Loucy (cell line): Measurements from ENCODE around the gene PTPRN2.

Experiments used
- H2AFZ ChIP-seq: fragments of 200-600 bp; sonication (generic); 2 replicates; pipeline ENCODE4 v1.6.0; 2016; ENCODE audit warnings: antibody characterized with exemption, mild to moderate bottlenecking, low read length, moderate library complexity
- H3F3A ChIP-seq: fragments of 200-600 bp; 2 replicates; pipeline ENCODE4 v1.6.0; 2016; ENCODE audit warnings: antibody characterized with exemption, low read depth, mild to moderate bottlenecking
- H3K27me3 ChIP-seq: fragments of 200-600 bp; sonication (generic); 2 replicates; pipeline ENCODE4 v1.6.1; 2014; ENCODE audit warnings: low read length, mild to moderate bottlenecking; ENCODE audit not compliant: insufficient read depth, poor library complexity, severe bottlenecking
- H3K36me3 ChIP-seq: fragments of 200-600 bp; sonication (generic); 2 replicates; pipeline ENCODE4 v1.6.1; 2016; ENCODE audit warnings: low read length; ENCODE audit not compliant: insufficient read depth
- H3K4me1 ChIP-seq: fragments of 200-600 bp; sonication (generic); 2 replicates; pipeline ENCODE4 v1.5.1; 2014; ENCODE audit warnings: low read length, mild to moderate bottlenecking; ENCODE audit not compliant: insufficient read depth, poor library complexity, severe bottlenecking
- H3K4me2 ChIP-seq: fragments of 200-600 bp; sonication (generic); 2 replicates; pipeline ENCODE4 v1.6.0; 2014; ENCODE audit warnings: antibody characterized with exemption, low read length, low read depth, mild to moderate bottlenecking; ENCODE audit not compliant: poor library complexity, severe bottlenecking
- H3K4me3 ChIP-seq: fragments of 200-600 bp; sonication (generic); 2 replicates; pipeline ENCODE4 v1.5.1; 2014; ENCODE audit warnings: low read length, mild to moderate bottlenecking, mixed read lengths; ENCODE audit not compliant: poor library complexity, severe bottlenecking
- H3K79me2 ChIP-seq: fragments of 200-600 bp; sonication (generic); 2 replicates; pipeline ENCODE4 v1.6.1; 2014; ENCODE audit warnings: low read length; ENCODE audit not compliant: insufficient read depth
- H3K9ac ChIP-seq: fragments of 200-600 bp; sonication (generic); 2 replicates; pipeline ENCODE4 v1.6.0; 2014; ENCODE audit warnings: mild to moderate bottlenecking, low read depth, low read length, moderate library complexity; ENCODE audit not compliant: poor library complexity, severe bottlenecking
- H3K9me2 ChIP-seq: fragments of 200-600 bp; sonication (generic); replicated peaks from 2 replicates; pipeline ENCODE4 v1.6.1; 2016; ENCODE audit warnings: low read depth, low read length, mixed read lengths
- H3K9me3 ChIP-seq: fragments of 200-600 bp; sonication (generic); 2 replicates; pipeline ENCODE4 v1.6.1; 2014; ENCODE audit warnings: mild to moderate bottlenecking, antibody characterized with exemption, low read length, low read depth; ENCODE audit not compliant: insufficient read depth
- H4K20me1 ChIP-seq: fragments of 200-600 bp; sonication (generic); 2 replicates; pipeline ENCODE4 v1.6.0; 2014; ENCODE audit warnings: antibody characterized with exemption, low read length, mild to moderate bottlenecking; ENCODE audit not compliant: insufficient read depth, poor library complexity, severe bottlenecking
- EZH2phosphoT487 ChIP-seq: fragments of 200-600 bp; IDR thresholded peaks from 2 replicates; pipeline ENCODE4 v1.6.1; 2018; ENCODE audit warnings: antibody characterized with exemption, mild to moderate bottlenecking, moderate library complexity, borderline replicate concordance
- TF ChIP-seq, protein P1 (sequence below): fragments of 200-600 bp; sonication (generic); conservative IDR thresholded peaks from 2 replicates; pipeline ENCODE4 v1.5.1; 2014; ENCODE audit warnings: mild to moderate bottlenecking, antibody characterized with exemption, low read length

The PTPRN2 gene

DNA sequence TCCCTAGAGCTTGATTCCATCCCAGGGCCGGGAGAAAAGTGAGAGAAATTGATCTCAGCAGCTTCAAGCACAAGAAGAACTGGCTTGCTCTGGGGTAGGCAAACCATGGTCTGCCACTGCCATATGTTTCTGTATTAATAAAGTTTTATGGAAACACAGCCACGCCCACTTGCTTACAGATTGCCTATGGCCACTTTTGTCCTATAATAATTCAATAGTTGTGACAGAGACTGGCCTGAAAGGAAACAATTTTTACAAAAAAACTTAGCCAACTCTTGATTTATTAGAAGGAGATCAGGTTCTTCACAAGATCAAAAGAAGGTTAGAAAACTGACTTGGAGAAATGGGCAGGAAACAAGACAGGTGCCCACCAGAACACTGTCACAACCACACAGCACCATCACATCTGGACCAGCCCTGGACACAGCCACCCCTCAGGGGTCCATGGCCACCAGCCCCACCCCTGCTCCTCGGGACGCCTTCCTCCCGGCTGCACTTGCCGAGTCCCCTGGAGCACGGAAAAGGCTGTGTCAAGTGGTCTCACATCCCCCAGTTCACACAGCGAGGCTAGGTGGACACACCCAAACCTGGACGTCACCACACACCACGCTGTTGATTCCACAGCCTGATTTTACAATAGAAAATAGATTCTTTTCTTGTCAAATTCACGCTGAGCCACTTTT lies 85.4 kb downstream of the PTPRN2 start:
- H2AFZ ChIP-seq, result no peak overlapping the region
- no peaks in the 10 kb centered on the region for H3K36me3 ChIP-seq
- TF ChIP-seq, protein P1, sequence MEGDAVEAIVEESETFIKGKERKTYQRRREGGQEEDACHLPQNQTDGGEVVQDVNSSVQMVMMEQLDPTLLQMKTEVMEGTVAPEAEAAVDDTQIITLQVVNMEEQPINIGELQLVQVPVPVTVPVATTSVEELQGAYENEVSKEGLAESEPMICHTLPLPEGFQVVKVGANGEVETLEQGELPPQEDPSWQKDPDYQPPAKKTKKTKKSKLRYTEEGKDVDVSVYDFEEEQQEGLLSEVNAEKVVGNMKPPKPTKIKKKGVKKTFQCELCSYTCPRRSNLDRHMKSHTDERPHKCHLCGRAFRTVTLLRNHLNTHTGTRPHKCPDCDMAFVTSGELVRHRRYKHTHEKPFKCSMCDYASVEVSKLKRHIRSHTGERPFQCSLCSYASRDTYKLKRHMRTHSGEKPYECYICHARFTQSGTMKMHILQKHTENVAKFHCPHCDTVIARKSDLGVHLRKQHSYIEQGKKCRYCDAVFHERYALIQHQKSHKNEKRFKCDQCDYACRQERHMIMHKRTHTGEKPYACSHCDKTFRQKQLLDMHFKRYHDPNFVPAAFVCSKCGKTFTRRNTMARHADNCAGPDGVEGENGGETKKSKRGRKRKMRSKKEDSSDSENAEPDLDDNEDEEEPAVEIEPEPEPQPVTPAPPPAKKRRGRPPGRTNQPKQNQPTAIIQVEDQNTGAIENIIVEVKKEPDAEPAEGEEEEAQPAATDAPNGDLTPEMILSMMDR, result no peak
- no peak for TF ChIP-seq EZH2phosphoT487
- H3K9me2 ChIP-seq, result no peaks in the 10 kb centered on the region
- H3K79me2 ChIP-seq, result no peaks in the 10 kb centered on the region
- no peaks in the 10 kb centered on the region for H3K27me3 ChIP-seq
- H3K9ac ChIP-seq, result no peak overlapping the region
- H3K4me2 ChIP-seq, result no peak overlapping the region
- H3F3A ChIP-seq, result no peaks in the 10 kb centered on the region
- peaks cover 18% of the 10 kb centered on the region; the same call in 1 of the 2 replicates for H3K9me3 ChIP-seq
- H3K4me3 ChIP-seq, result no peak overlapping the region
- no peaks in the 10 kb centered on the region for H4K20me1 ChIP-seq
- no peaks in the 10 kb centered on the region for H3K4me1 ChIP-seq

DNA sequence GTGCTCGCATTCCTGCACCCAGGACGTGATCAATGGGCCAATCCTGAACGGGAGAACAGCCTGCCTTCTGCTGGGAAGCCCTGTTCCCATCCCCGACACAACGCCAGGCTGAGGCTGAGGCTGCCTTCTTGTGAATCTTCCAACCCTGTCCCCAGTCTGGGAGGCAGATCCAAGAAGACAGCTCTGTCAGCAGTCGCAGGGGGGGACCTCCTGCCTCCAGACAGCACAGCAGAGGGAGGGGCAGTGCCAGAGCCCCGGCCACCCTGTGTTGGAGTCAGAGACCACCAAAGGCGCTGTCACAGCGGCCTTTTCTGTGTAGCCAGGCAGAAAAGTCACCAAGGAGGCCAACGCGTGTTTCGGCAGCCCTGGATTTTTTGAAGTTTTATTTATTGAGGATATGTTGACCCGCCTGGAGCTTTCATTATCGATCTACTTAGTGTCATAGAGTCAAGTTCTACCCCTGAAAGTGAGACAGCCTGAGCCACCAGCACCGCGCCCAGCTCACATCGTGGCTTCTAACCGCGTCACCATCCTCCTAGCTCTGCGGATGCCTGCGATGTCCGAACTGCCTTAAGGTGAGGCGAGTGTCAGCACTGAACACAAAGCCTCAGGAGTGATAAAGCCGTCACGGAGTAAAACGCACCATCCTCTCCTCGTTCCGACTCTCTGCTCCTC lies 86.1 kb downstream of the PTPRN2 start:
- Histone ChIP-seq H3K9me3 (peaks cover 18% of the 10 kb centered on the region; the same call in 1 of the 2 replicates), H3K9me2 (no peaks in the 10 kb centered on the region), H3K9ac (no peak overlapping the region), H2AFZ (no peak overlapping the region), H3K4me2 (no peak overlapping the region), H3K4me3 (no peak overlapping the region), H3K4me1 (no peaks in the 10 kb centered on the region), H4K20me1 (no peaks in the 10 kb centered on the region), H3K36me3 (no peaks in the 10 kb centered on the region), H3K79me2 (no peaks in the 10 kb centered on the region), H3F3A (no peaks in the 10 kb centered on the region), H3K27me3 (no peaks in the 10 kb centered on the region)
- TF ChIP-seq EZH2phosphoT487, result no peak
- TF ChIP-seq, protein P1, result no peak

DNA sequence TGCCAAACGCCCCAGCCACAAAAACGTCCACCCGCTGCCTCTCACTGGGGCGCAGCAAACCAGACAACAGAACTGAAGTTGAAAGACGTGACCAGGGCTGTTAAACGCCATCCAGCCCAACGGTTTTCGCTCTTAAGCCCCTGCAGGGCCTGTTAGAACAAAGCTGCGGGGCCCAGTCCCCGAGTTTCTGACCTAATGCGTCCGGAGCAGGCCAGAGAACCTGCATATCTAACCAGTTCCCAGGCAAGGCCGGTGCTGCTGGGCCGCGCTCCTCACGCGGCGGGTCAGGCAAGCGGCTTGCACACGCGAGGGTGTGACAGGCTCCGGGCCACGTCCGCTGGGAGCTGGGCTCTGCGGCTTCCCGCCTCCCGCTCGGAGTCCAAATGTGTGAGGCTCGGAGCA lies 87.0 kb downstream of the PTPRN2 start:
- no peak overlapping the region for H3K4me3 ChIP-seq
- H3K36me3 ChIP-seq, result no peaks in the 10 kb centered on the region
- peaks cover 12% of the 10 kb centered on the region; the same call in 1 of the 2 replicates for H3K9me3 ChIP-seq
- H3F3A ChIP-seq, result no peaks in the 10 kb centered on the region
- H3K4me2 ChIP-seq, result no peak overlapping the region
- no peak for TF ChIP-seq EZH2phosphoT487
- TF ChIP-seq, protein P1, result no peak
- H3K9me2 ChIP-seq, result no peaks in the 10 kb centered on the region
- no peaks in the 10 kb centered on the region for H3K27me3 ChIP-seq
- H3K9ac ChIP-seq, result no peak overlapping the region
- H3K4me1 ChIP-seq, result no peaks in the 10 kb centered on the region
- H2AFZ ChIP-seq, result no peak overlapping the region
- H3K79me2 ChIP-seq, result no peaks in the 10 kb centered on the region
- H4K20me1 ChIP-seq, result no peaks in the 10 kb centered on the region
